GM12875 (cell line): ENCODE data around the gene RNF144A.

ENCODE experiments used
- H3K4me3 ChIP-seq: one replicate; pipeline ENCODE4 v1.5.1; 2011; ENCODE audit warnings: low read depth, low read length, control low read depth
- CTCF ChIP-seq: IDR thresholded peaks from 2 replicates; pipeline ENCODE4 v1.5.1; 2011; ENCODE audit warnings: low read depth, mild to moderate bottlenecking, control low read depth, inconsistent platforms, low read length, moderate library complexity, borderline replicate concordance; ENCODE audit not compliant: insufficient read depth

RNF144A gene

GRCh38 chr2:6941299-6942046 lies 24.3 kb downstream of the RNF144A start:
- no peak overlapping the region for H3K4me3 ChIP-seq
- no peak for TF ChIP-seq CTCF

- no peak overlapping the region for H3K4me3 ChIP-seq
- TF ChIP-seq CTCF: no peak
Observed at GRCh38 chr2:6942848-6943247, 25.6 kb downstream of the RNF144A start.

- no peak overlapping the region for H3K4me3 ChIP-seq
- TF ChIP-seq CTCF: no peak
Observed at GRCh38 chr2:6943523-6943922, 26.3 kb downstream of the RNF144A start.

GRCh38 chr2:6943971-6944370 lies 26.8 kb downstream of the RNF144A start:
- H3K4me3 ChIP-seq: no peak overlapping the region
- no peak for TF ChIP-seq CTCF

GRCh38 chr2:6944555-6944954 lies 27.3 kb downstream of the RNF144A start:
- TF ChIP-seq CTCF: no peak
- H3K4me3 ChIP-seq: no peak overlapping the region

GRCh38 chr2:6945087-6945813 lies 28.0 kb downstream of the RNF144A start:
- H3K4me3 ChIP-seq: no peak overlapping the region
- TF ChIP-seq CTCF: no peak

- no peak for TF ChIP-seq CTCF
Observed at GRCh38 chr2:6945821-6946220, 28.6 kb downstream of the RNF144A start.

More at GRCh38 chr2:6945821-6946220, 28.6 kb downstream of the RNF144A start:
- no peak overlapping the region for H3K4me3 ChIP-seq
